ENCODE results near the gene ADSS1.

DNA sequence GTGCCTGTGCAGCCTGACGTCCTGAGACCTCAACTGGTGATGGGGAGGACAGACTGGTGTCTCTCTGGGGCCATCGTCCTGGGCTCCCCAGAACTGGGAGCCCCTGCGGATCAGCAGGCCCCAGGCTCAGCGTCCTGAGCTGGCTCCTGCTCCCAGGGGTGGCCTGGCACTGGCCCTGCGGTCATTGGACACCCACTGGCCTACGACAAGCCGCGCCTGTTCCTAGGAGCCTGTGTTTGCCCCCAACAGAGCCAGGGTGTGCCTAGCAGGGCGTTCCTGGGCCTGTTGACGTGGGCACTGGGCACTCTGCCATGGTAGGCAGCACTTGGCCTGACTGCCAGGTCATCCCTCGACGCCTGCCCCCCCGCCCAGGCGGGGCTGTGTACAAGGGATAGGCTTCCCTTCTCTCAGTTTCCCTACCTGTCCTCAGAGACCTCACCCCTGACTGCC is 8.4 kb downstream of the ADSS1 start:
- TF ChIP-seq CTCF (IDR thresholded peaks at IDR 0.05): no peak
- no peak for TF ChIP-seq POLR2A (IDR thresholded peaks at IDR 0.05)
- no peak for TF ChIP-seq POLR2AphosphoS5 (IDR thresholded peaks at IDR 0.05)
